ENCODE measurements around the gene GPR151. TPM values are rescaled to one million over a fixed set of nuclear protein-coding genes. Genes with fewer than 3 reads are reported as not detected.
"Not testable (repeated sequence)": the region's sequence is repeated elsewhere in the genome, so short reads cannot be mapped to it uniquely, and the experiment has no call there.

GPR151 gene
- total RNA-seq, 2 experiments from 2014 or later = not detected

- ChIA-PET CTCF (ENCODE audit: unreplicated experiment) (no interaction called here), POLR2A (no interaction called here)
- Histone ChIP-seq H3K4me2 (ENCODE audit: low read length) (no peak overlapping the region), H3K27ac (ENCODE audit: low read depth, low read length, poor library complexity, severe bottlenecking) (no peak overlapping the region), H3K79me2 (ENCODE audit: insufficient read depth, low read depth, low read length) (no peaks in the 10 kb centered on the region), H3K4me3 (ENCODE audit: low read depth, low read length, poor library complexity, severe bottlenecking) (no peak overlapping the region), H3K36me3 (ENCODE audit: insufficient read depth, low read length) (no peaks in the 10 kb centered on the region), H4K20me1 (ENCODE audit: insufficient read depth, low read length) (no peaks in the 10 kb centered on the region), H3K9me3 (ENCODE audit: low read length) (no peaks in the 10 kb centered on the region), H3K4me1 (ENCODE audit: insufficient read depth, low read length, poor library complexity, severe bottlenecking) (no peaks in the 10 kb centered on the region), H2AFZ (ENCODE audit: low read length) (no peak overlapping the region), H3K9me2 (ENCODE audit: insufficient read depth, low read length) (no peaks in the 10 kb centered on the region)
- TF ChIP-seq EZH2phosphoT487 (IDR thresholded peaks at IDR 0.05; ENCODE audit: borderline replicate concordance, low read depth, low read length) (no peak), CTCF (conservative IDR thresholded peaks at IDR 0.05; ENCODE audit: low read length) (no peak)
- intact Hi-C loops (cut with micrococcal nuclease; ENCODE audit: unreplicated experiment) = no loop called here
- DNase-seq (ENCODE audit: low spot score) = no peak
- BruUV-seq (replicated peaks) = no TSS peak
Observed at GRCh38 chr5:146561711-146562110, 45.7 kb upstream of the GPR151 start.

- Histone ChIP-seq H3K4me3 (ENCODE audit: low read depth, low read length, poor library complexity, severe bottlenecking) (no peak overlapping the region), H3K4me2 (ENCODE audit: low read length) (no peak overlapping the region), H3K36me3 (ENCODE audit: insufficient read depth, low read length) (no peaks in the 10 kb centered on the region), H2AFZ (ENCODE audit: low read length) (no peak overlapping the region), H3K79me2 (ENCODE audit: insufficient read depth, low read depth, low read length) (no peaks in the 10 kb centered on the region), H3K27ac (ENCODE audit: low read depth, low read length, poor library complexity, severe bottlenecking) (no peak overlapping the region), H3K9me2 (ENCODE audit: insufficient read depth, low read length) (no peaks in the 10 kb centered on the region), H3K9me3 (ENCODE audit: low read length) (no peaks in the 10 kb centered on the region), H3K4me1 (ENCODE audit: insufficient read depth, low read length, poor library complexity, severe bottlenecking) (no peaks in the 10 kb centered on the region), H4K20me1 (ENCODE audit: insufficient read depth, low read length) (no peaks in the 10 kb centered on the region)
- ChIA-PET CTCF (ENCODE audit: unreplicated experiment) (no interaction called here), POLR2A (interaction anchor here (0.6 kb wide), 1 partner anchor 37 kb away, joined by 3 read pairs; no protein-coding TSS in a partner anchor)
- TF ChIP-seq EZH2phosphoT487 (IDR thresholded peaks at IDR 0.05; ENCODE audit: borderline replicate concordance, low read depth, low read length) (no peak), CTCF (conservative IDR thresholded peaks at IDR 0.05; ENCODE audit: low read length) (no peak)
- intact Hi-C loops (cut with micrococcal nuclease; ENCODE audit: unreplicated experiment) = no loop called here
- BruUV-seq (replicated peaks) = no TSS peak
- DNase-seq (ENCODE audit: low spot score) = no peak
Observed at GRCh38 chr5:146560205-146560812, 44.3 kb upstream of the GPR151 start.

- H3K27ac ChIP-seq (ENCODE audit: low read depth, low read length, poor library complexity, severe bottlenecking); DNase-seq (ENCODE audit: low spot score); H4K20me1 ChIP-seq (ENCODE audit: insufficient read depth, low read length); H3K9me3 ChIP-seq (ENCODE audit: low read length); CTCF ChIA-PET (ENCODE audit: unreplicated experiment); H3K4me3 ChIP-seq (ENCODE audit: low read depth, low read length, poor library complexity, severe bottlenecking); H3K4me2 ChIP-seq (ENCODE audit: low read length); H3K9me2 ChIP-seq (ENCODE audit: insufficient read depth, low read length); POLR2A ChIA-PET; H3K79me2 ChIP-seq (ENCODE audit: insufficient read depth, low read depth, low read length); H2AFZ ChIP-seq (ENCODE audit: low read length); H3K36me3 ChIP-seq (ENCODE audit: insufficient read depth, low read length); H3K4me1 ChIP-seq (ENCODE audit: insufficient read depth, low read length, poor library complexity, severe bottlenecking); intact Hi-C loops (cut with micrococcal nuclease; ENCODE audit: unreplicated experiment); BruUV-seq (replicated peaks): not testable (repeated sequence)
- TF ChIP-seq CTCF (conservative IDR thresholded peaks at IDR 0.05; ENCODE audit: low read length) = peak; percentile 38; the same call in 1 of the 2 replicates
Observed at GRCh38 chr5:146556884-146557283, 40.9 kb upstream of the GPR151 start.

All from OCI-LY7 (cell line).